Superior temporal gyrus (tissue), 1 donor: ENCODE measurements around the gene UBAP2L.

Source experiments
- DNase-seq: peaks from one replicate; pipeline ENCODE4 v3.0.0-alpha.2; 2016; ENCODE audit errors: extremely low spot score

Gene UBAP2L, protein sequence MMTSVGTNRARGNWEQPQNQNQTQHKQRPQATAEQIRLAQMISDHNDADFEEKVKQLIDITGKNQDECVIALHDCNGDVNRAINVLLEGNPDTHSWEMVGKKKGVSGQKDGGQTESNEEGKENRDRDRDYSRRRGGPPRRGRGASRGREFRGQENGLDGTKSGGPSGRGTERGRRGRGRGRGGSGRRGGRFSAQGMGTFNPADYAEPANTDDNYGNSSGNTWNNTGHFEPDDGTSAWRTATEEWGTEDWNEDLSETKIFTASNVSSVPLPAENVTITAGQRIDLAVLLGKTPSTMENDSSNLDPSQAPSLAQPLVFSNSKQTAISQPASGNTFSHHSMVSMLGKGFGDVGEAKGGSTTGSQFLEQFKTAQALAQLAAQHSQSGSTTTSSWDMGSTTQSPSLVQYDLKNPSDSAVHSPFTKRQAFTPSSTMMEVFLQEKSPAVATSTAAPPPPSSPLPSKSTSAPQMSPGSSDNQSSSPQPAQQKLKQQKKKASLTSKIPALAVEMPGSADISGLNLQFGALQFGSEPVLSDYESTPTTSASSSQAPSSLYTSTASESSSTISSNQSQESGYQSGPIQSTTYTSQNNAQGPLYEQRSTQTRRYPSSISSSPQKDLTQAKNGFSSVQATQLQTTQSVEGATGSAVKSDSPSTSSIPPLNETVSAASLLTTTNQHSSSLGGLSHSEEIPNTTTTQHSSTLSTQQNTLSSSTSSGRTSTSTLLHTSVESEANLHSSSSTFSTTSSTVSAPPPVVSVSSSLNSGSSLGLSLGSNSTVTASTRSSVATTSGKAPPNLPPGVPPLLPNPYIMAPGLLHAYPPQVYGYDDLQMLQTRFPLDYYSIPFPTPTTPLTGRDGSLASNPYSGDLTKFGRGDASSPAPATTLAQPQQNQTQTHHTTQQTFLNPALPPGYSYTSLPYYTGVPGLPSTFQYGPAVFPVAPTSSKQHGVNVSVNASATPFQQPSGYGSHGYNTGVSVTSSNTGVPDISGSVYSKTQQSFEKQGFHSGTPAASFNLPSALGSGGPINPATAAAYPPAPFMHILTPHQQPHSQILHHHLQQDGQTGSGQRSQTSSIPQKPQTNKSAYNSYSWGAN

DNA sequence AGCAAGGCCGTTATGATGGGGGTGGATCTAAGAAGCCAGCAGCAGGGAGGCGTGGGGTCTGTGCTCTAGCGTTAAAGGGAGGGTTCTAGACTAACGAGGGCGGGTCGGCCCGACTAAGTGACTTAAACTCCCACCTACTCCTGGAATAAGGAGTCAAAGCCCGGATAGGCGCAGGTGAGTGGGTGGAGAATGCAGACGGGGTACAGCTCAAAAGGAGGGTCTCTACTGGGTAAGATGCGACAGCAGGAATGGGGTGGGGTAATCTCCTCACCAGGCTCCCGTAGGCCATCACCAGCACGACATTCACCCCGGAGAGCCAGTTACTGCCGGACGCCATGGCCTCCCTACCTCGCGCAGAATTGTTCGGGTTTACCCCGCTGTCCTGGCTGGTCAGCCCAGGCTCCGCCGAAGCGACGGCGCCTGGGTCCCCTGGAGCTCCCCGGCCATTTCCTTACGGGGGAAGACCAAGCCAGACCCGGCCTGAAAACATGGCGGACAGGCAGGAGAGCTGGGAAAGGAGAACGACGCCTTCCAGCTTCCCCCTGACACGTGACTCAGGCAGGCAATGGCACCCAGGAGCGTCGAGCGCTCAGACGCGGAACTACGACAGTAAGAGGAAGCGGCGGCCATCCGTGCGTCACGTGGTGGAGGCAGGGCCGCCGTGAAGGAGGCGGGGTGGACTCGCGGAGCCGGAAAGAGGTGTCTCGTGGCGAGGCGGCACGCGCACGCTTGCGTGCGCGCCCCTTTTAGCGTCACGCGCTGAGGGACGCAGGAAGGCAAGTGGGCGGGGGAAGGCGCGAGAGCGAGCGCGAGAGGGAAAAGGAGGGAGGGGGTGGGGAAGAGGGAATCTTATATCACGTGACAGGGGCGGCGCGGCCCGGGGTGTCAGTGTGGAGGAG, at the start of gene UBAP2L:
Gene UBAP2L, plus strand, starts transcription at position 885 of the 899 bp plus-strand sequence. CDS start 4,169 bp downstream, outside the sequence.
- DNase-seq: peak; percentile 99

DNA sequence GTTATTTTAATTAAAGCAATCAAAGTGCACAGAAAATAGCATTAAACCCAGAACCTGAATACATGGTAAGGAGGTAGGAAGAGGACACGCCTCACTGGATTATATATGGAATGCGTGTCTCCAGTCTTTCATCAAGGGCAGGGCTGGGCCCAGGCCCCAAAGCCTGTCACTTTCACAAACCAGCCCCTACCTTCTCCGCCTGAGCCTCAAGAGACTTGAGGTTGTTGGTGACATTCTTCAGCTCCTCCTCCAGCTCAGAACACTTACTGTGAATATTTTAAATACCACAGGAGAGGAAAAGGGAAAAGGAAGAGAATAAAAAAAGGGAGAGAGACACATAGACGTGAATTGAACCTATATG, 49.6 kb upstream of the UBAP2L start:
- no peak for DNase-seq

DNA sequence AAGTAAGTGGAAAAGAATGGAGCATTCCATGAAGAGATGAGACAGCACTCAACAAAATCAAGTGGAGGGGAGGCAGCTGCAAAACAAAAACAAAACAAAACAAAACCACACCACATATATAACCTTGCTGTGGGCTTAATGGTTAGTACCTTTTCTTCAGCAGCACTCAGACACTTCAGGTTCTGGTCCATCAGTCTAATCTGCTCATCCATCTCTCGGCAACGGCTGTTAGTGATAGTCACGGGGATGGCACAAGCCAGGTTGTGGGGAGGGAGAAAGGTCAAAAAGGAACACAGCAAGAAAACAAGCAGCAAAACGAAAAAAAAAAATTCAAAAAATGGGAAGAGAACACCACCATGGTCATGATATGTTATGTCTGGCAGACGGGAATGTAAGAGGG, 48.9 kb upstream of the UBAP2L start:
- no peak for DNase-seq

DNA sequence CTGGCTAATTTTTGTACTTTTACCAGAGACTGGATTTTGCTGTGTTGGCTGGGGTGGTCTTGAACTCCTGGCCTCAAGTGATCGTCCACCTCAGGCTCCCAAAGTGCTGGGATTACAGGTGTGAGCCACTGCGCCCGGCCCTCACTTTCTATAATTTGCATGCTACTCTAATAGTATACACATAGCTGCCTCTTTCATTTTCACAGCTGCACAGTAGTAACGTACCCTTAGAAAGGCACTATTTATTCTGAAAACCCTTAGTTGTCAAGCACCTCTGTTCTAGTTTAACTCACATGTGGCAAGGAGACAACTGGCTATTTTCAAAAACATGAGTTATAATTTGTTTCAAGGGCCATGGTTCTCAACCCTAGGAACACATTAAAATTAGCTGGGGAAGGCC, 46.1 kb upstream of the UBAP2L start:
- DNase-seq: no peak

DNA sequence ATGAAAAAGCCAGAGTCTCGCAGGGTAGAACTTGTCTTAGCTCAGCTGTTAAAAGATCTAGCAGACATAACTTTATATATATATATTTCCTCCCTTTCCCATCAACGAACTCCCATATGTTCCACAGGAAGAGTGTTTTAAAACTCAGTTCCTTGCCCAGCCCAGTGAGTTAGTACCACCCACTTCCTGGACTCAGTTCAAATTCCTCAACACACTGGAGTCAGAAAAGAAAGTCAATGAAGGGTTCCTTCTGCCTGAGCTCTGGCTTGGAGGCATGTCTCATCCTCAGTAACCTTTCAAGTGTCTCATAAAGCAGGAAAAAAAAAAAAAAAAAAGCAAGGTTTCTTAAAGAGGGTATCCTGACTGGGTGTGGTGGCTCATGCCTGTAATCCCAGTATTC, 44.4 kb upstream of the UBAP2L start:
- peak; percentile 64 for DNase-seq

DNA sequence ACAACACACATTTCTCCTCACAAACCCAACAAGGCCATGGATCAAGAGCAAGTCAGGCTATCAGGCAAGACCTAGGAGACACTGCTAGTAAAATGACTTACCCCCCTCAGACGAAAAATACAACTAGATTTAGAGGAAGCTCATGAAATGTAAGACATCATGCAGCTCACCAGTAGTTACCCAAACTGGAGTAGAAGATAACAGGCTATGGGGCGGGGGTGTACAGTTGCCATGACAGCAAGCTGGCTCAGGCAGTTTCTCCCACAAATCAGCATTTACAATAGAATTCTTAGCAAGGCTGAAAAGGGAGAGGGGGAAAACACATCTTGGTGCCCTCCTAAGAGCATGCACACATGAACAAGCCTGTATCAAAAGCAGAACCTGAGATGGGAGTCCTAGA, 42.7 kb upstream of the UBAP2L start:
- peak; percentile 43 for DNase-seq

DNA sequence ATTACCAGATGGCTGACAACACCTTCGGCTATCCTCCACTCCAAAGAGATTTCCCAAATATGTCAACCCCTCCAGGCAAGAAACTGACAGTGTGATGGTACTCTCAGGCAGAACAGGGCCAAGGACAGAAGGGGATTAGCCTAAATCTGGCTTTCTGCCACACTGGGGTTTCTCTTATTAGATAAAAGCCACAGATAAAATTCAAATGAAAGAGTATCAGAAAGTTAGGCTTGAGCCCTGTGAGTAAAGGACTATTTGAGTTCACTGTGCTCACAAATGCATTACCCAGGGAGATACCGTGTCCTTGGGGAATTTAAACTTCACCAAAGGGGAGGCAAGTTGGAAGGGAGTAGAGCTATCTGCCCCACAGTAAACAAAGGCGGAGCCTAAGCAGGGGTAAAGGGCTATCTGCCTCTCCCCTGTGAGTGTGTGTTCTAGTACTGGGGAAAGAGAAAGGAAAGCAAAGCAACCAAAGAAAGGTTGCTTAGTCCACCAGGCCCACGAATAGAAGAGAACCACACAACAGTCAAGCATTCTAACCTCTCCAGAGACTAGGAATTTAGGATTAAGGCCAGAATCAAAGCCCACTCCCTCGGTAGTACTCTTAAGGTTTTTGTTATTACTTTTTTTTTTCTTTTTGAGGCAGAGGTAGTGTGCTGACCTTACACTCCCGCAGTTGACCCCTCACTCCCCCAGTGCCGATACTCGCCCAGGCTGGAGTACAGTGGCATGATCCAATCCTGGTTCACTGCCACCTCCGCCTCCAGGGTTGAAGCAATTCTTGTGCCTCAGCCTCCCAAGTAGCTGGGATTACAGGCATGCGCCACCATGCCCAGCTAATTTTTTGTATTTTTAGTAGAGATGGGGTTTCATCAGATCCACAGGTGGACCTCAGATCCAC, 41.6 kb upstream of the UBAP2L start:
- no peak for DNase-seq

DNA sequence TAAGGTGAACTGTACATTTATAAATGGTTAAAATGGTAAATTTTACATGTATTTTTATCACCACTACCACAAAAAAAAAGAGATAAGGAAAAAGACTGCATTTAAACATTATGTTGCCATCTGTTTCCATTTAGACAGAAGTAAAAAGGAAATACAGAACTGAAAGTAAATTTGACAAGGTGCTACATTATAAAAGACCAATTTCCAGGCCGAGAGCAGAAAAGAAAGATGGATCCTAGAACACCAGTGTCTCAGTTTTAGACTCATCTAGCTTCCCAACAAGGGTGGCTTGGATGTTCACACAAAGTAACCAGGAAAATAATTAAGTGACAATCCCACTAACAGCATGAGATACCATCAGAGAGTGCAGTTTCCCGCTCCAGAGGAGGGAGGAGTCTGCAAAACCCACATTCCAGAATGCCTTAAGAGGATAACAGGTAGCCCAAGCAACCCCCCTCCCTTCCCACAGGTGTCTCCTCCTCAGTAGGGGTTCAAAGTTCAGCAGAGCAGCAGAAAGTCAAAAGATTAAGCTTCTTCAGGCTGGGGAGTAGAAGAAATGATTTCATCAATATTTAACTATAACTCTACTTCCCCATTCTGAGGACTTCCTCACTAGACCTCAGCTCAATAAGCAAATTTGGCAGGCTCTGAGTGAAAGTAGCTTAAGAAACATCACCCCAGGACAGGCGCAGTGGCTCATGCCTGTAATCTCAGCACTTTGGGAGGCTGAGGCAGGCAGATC, 40.6 kb upstream of the UBAP2L start:
- DNase-seq: no peak

DNA sequence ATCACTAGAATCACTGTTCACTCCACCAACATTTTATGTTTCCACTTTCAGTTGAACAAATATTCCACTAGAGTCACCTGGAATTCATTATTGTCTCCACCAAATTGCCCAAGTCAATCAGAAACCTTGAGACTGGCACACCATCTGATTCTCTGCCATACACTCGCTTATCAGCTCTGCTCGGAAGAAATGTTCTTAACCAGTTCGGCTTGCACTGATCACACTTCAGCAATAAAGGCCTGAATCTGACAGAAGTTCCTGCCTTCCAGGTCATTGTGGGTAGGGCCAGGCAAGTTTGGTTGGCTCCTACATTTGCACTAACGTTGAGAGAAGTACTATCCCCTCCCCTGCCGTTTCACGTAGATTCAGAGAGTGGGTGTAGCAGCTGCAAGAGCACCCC, 38.8 kb upstream of the UBAP2L start:
- DNase-seq: no peak

DNA sequence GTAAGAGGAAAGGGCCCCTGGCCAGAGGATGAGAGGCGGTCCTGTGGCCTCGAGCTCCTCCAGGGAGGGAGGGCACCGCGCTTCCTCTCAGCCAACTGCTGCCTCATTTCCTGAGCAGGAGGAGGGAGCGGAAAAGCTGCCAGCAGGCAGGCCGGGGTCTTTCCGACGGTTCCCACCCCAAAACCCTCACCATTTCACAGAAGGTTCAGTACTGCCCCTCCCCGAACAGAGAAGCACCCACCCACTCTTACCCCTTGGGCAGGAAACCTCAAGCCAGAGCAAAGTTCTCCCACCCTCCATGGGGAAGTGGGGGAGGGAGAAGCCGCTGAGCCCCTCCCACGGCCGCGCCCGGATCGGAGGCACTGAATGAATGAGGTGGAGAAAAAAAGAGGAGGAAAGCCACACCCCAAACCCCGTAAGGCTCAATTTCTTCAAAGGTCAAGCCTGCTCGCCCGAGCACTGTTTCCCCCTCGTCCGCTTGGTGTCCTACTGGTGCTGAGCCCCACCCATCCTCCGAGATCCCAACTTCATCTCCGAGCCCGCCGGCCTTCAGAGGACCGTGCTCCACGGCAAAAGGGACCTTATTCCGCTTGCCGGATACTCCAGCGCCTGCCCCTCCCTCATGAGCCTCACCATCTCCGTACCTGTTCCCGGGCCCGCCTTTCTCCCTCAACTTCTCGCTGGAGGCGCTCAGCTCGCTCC, 38.3 kb upstream of the UBAP2L start:
- DNase-seq: peak; percentile 22

DNA sequence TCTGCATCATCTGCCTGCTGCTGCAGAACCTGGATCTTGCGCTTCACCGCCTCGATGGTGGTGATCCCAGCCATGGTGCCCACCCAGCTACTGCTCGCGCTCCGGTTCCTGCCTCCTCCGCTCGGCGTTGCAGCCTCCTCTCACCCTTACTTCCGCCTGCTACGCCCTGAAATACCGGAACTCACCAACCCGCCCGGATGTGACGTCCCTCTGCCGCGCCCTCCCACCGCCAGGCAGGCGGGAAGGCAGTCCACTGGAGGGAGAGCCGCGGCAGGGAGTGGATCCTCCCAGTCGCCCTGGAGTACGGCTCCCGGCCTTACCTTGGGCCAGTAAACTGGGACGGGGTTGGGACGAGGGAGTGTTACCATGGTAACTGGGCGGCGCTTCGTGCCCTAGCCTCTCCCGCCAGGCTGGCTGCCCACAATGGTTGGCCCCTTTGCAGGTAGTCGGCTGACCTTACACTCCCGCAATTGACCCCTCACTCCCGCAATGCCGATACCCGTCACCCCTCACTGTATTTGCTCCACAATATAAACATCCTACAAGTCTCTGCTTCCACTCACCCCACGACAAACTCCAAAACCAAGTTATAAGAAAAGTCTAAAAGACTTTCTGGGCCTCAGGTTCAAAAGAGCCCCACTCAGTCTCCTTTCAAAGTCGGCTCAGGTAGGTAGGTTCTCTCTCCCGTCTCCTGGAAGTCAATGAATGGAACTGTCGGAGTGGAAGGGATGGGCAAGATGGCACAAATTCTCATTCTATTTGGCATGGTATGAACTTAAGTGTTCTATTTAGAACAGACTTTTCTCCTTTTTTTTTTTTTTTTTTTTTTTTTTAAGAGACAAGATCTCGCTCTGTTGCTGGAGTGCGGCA, 37.5 kb upstream of the UBAP2L start:
- DNase-seq: peak; percentile 95

DNA sequence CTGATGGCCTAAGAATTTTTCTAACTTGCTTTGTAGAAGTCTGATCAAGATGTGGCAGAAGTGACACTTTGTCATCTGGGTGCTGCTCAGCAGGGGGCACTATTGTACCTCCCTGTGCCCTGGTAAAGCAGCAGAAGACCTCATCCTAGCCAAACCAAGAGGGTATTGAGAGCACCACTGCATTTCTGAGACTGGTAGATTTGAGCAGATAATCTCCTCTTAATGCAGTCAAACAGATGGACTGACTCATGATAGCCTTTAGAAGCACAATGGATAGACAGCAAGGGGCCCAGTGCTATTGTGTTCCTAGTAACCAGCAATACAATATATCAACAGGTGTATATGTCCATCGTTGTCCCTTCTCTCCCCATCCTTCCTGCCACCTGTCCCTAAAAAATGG, 34.6 kb upstream of the UBAP2L start:
- peak; percentile 10 for DNase-seq

DNA sequence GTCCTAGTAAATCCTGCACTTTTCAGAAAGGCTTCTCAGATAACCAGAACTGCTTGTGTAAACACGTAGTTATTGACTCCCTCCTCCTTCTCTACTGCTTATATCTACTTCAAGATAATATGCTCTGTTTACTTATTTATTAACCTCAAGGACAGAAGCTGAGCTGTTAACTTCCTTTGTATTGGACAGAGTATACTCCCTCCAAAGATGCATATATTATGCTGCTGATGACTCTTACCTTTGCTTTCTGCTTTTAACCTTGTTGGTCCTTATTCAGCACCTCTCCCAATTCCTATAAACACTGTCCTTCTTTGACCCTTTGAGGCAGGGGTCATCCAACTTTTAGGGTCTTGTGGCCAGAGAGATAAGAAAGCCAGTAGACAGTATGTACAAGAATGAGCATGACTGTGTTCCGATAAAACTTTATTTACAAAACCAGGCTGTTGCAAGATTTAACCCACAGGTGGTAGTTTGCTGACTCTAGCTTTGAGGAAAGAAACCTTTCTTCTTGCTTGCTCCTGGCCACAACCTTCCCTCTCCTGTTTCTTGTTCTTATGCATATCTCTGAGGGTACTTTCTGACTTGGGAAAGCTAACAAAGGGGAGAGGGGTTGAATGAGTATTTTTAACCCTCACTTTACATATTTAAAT, 33.8 kb upstream of the UBAP2L start:
- DNase-seq: peak; percentile 4

DNA sequence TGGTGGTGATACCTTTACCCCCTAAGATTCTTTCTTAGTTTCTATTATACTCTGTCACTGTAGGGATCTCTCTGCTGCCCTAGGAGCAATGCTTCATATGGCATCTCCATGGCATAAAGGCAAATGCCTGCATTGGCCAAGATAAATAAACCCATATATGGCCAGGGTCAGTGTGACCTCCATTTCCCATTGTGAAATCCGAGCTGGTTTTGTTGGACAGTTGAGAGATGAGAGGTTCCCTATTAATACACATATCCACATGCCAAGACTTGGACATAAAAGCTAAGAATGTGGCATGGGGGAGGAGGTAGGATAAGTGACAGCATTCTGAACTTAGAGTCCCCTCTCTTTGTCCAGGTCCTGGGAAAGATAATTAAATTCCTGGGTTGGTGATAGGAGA, 30.2 kb upstream of the UBAP2L start:
- peak; percentile 3 for DNase-seq

DNA sequence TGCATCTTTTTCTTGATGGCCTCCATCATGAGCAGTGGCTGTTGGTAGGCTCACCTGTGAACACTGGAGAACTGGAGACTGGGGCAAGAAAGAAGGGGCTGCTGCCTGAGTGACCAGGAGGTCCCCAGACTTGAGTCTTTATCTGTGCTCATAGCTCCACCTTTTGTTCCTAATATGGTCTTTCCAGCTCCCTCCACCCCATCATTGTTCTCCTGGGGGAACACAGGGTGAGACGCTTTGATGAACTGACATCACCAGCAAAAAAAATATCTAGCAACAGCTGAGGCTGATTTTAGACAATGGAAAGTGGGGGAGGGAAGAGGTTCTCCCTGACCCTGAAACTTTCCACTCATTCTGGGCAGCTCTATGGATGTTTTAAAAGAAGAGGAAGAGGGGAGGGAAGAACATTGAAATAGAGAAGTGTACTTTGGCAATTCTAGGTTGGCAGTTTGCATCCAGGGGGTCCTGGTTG, 28.7 kb upstream of the UBAP2L start, which contains the start of gene TPM3:
Gene TPM3, minus strand, starts transcription at position 111 of the 472 bp plus-strand sequence. Its CDS starts 82 bp downstream, at position 29.
- DNase-seq: no peak

DNA sequence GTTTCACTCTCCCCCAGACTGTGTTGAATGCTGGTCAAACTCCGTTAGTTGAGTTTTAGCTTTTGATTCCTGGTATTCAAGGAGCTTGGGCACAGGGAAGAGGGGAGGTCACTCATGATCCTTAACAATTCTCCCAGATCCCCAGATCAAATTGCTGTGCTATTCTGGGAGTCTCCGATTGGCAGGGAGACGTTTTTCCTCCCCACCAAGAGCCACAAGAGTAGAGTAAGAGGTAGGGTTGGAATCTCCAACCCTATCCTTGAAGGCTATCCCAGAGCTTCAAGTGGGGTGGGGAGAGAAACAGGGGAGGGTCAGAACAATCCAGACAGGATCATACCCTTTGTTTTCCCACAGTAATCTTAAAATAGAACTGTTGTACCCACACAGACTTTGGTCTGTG, 28.3 kb upstream of the UBAP2L start:
- no peak for DNase-seq

DNA sequence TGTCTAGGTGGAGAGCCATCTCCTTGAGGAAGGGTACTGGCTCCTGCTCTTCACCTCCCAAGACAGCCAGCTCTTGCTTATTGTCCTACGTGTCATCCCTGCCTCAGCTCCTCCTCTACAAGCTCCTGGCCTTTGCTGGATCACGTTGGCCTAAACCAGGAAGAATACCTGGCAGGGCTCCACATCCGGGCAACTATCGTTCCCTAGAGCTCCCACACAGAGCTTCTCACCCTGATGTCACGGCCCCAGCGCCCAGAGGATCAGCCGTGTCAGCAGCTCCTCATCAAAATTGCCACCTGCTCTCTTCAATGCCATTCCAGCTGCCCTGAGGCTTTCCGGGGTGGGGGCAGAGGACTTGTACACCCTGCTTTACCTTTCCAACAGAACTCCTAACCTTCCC, 26.9 kb upstream of the UBAP2L start:
- DNase-seq: peak; percentile 2
